GM12878 (cell line): ENCODE results near the gene COL19A1. TPM values are rescaled to one million over a fixed set of nuclear protein-coding genes. Genes with fewer than 3 reads are reported as not detected.

Experiments used
- ATAC-seq: fragments of 200-7000 bp; cut with Tn5 transposase; 3 replicates; pipeline ENCODE4 v1.9.1; 2020; ENCODE audit warnings: mild to moderate bottlenecking, moderate library complexity
- BruUV-seq: library from RNA; stranded (reverse); fragments of 400-500 nt; replicated peaks from 2 replicates; lab custom pipeline; 2021; lab: Mats Ljungman, UMichigan
- CTCF ChIA-PET: fragments of 300-600 bp; sonication (Branson Sonifier 250); formaldehyde crosslinking; extraction: SDS; loops from one replicate; lab custom pipeline; 2021; ENCODE audit warnings: inconsistent platforms; lab: Yijun Ruan, JAX
- POLR2A ChIA-PET: fragments of 350-600 bp; formaldehyde crosslinking; extraction: SDS; loops from one replicate; lab custom pipeline; 2021; ENCODE audit warnings: inconsistent platforms; lab: Charles Lee
- RAD21 ChIA-PET: fragments of 300-600 bp; sonication (Branson Sonifier 250); formaldehyde crosslinking; loops from one replicate; lab custom pipeline; 2023; ENCODE audit warnings: antibody characterized with exemption; ENCODE audit not compliant: unreplicated experiment; lab: Charles Lee
- SMC1A ChIA-PET: fragments of 300-600 bp; sonication (Branson Sonifier 250); formaldehyde crosslinking; loops from one replicate; lab custom pipeline; 2023; ENCODE audit not compliant: unreplicated experiment, uncharacterized antibody; lab: Charles Lee
- DNase-seq: peaks from one replicate; pipeline ENCODE4 v3.0.0-alpha.2; 2011; ENCODE audit warnings: low read depth, low spot score
- FAIRE-seq: peaks from 3 replicates; lab custom pipeline; 2011; peaks lifted over from hg19 to GRCh38; lab: Jason Lieb, UNC
- H2AFZ ChIP-seq: 2 replicates; pipeline ENCODE4 v1.6.0; 2011; ENCODE audit warnings: low read depth, low read length, control low read depth; ENCODE audit not compliant: control insufficient read depth
- H3K27ac ChIP-seq: 2 replicates; pipeline ENCODE4 v1.5.1; 2011; ENCODE audit warnings: control low read depth; ENCODE audit not compliant: control insufficient read depth, insufficient read depth
- H3K27me3 ChIP-seq, 2 experiments: replicated peaks in 1 of 2; 2 replicates each; pipeline versions ENCODE4 v1.6.0 to v1.6.1; 2011; ENCODE audit warnings: low read length in 1 of 2; ENCODE audit not compliant: control insufficient read depth in 2 of 2, insufficient read depth in 2 of 2
- H3K36me3 ChIP-seq, 2 experiments: 2 replicates each; pipeline ENCODE4 v1.5.1; 2011; ENCODE audit warnings: low read length in 1 of 2; ENCODE audit not compliant: control insufficient read depth in 2 of 2, insufficient read depth in 2 of 2
- H3K4me1 ChIP-seq: 2 replicates; pipeline ENCODE4 v1.6.1; 2011; ENCODE audit warnings: mild to moderate bottlenecking, low read length, moderate library complexity, mixed read lengths; ENCODE audit not compliant: control insufficient read depth, insufficient read depth
- H3K4me2 ChIP-seq: 2 replicates; pipeline ENCODE4 v1.6.0; 2011; ENCODE audit warnings: control low read depth; ENCODE audit not compliant: control insufficient read depth, insufficient read depth
- H3K4me3 ChIP-seq: fragments of 200-600 bp; sonication (generic); 2 replicates; pipeline ENCODE4 v1.5.1; 2016
- H3K79me2 ChIP-seq: 2 replicates; pipeline ENCODE4 v1.6.0; 2011; ENCODE audit warnings: low read length; ENCODE audit not compliant: control insufficient read depth, insufficient read depth
- H3K9ac ChIP-seq: 2 replicates; pipeline ENCODE4 v1.8.0; 2011; ENCODE audit warnings: low read length, control low read depth, mixed read lengths; ENCODE audit not compliant: control insufficient read depth, insufficient read depth
- H3K9me3 ChIP-seq: replicated peaks from 3 replicates; pipeline ENCODE4 v1.5.1; 2011; ENCODE audit warnings: mild to moderate bottlenecking, low read length; ENCODE audit not compliant: control insufficient read depth, insufficient read depth
- H4K20me1 ChIP-seq: 2 replicates; pipeline ENCODE4 v1.6.0; 2011; ENCODE audit not compliant: control insufficient read depth, insufficient read depth
- IKZF1 ChIP-seq: fragments of 450-650 bp; conservative IDR thresholded peaks from 2 replicates; pipeline ENCODE4 v1.6.1; 2017; ENCODE audit warnings: antibody characterized with exemption, mild to moderate bottlenecking
- IKZF2 ChIP-seq, 2 experiments: fragments of 450-650 bp; IDR thresholded peaks; 2 replicates each; pipeline ENCODE4 v1.6.1; 2017; ENCODE audit warnings: mild to moderate bottlenecking in 2 of 2, moderate library complexity in 2 of 2
- MYB ChIP-seq: fragments of 150-350 bp; IDR thresholded peaks from 2 replicates; pipeline ENCODE4 v1.6.1; 2014; ENCODE audit warnings: mild to moderate bottlenecking, low read depth, low read length, borderline replicate concordance
- NR2C1 ChIP-seq: fragments of 450-650 bp; IDR thresholded peaks from 2 replicates; pipeline ENCODE4 v1.6.1; 2017; ENCODE audit warnings: antibody characterized with exemption, mild to moderate bottlenecking, moderate library complexity
- POLR2A ChIP-seq: IDR thresholded peaks from 2 replicates; pipeline ENCODE4 v1.6.1; 2011; ENCODE audit warnings: low read depth, mild to moderate bottlenecking, low read length
- RELB ChIP-seq: fragments of 450-650 bp; IDR thresholded peaks from 2 replicates; pipeline ENCODE4 v1.6.1; 2017; ENCODE audit warnings: low read depth, mild to moderate bottlenecking, moderate library complexity
- ZNF217 ChIP-seq: fragments of 450-650 bp; IDR thresholded peaks from 2 replicates; pipeline ENCODE4 v1.6.1; 2017; ENCODE audit warnings: antibody characterized with exemption, mild to moderate bottlenecking
- ZNF24 ChIP-seq: fragments of 450-650 bp; IDR thresholded peaks from 2 replicates; pipeline ENCODE4 v1.6.1; 2017; ENCODE audit warnings: antibody characterized with exemption, mild to moderate bottlenecking
- WGBS: methylation state at CpG from one replicate; pipeline ENCODE4 v1.1.6; 2016; ENCODE audit warnings: low lambda C conversion rate; ENCODE audit not compliant: insufficient replicate concordance, insufficient coverage; ENCODE audit errors: missing lambda C conversion rate; 5-methylcytosine and 5-hydroxymethylcytosine counted together
- in situ Hi-C: fragments of 300-500 bp; cut with MboI; formaldehyde crosslinking; loops from 9 replicates; pipeline ENCODE4 v1.14.3; 2018; ENCODE audit warnings: mixed read lengths
- intact Hi-C: fragments of 100-400 bp; cut with micrococcal nuclease; formaldehyde crosslinking; loops from one replicate; pipeline ENCODE4 v1.14.2; 2022; ENCODE audit not compliant: unreplicated experiment
- polyA plus RNA-seq, 11 experiments: library from polyadenylated mRNA; depleted of rRNA in 4 of 11; unstranded in 6 of 11; stranded (reverse) in 5 of 11; fragments of >200 nt; fragmentation: Nextera tagmentation in 4 of 11; fragmentation: Illumina TruSeq in 1 of 11; extraction: Ambion mirVana in 4 of 11; extraction: Trizol in 1 of 11; gene quantifications; 1 replicate in 1 of 11; 2 replicates in 10 of 11; pipeline versions ENCODE4 v1.2.1 to v1.2.3, GENCODE V29; 2011 to 2016; ENCODE audit warnings: inconsistent platforms in 2 of 11, missing spikeins in 2 of 11, low read depth in 1 of 11
- total RNA-seq, 4 experiments: library from RNA; depleted of rRNA in 3 of 4; stranded (reverse); fragments of >200 nt in 3 of 4; fragmentation: Illumina TruSeq in 1 of 4; extraction: Trizol in 1 of 4; gene quantifications; 2 replicates each; pipeline versions ENCODE4 v1.2.1 to v1.2.3, GENCODE V29; 2013 to 2021
- TF ChIP-seq, protein P1 (sequence below): fragments of 450-650 bp; IDR thresholded peaks from 2 replicates; pipeline ENCODE4 v1.6.1; 2016; ENCODE audit warnings: mild to moderate bottlenecking, moderate library complexity, borderline replicate concordance

Gene COL19A1
- total and polyA plus RNA-seq, 10 of the 15 experiments (the other 5 are each of a cell fraction or from before 2014, with no cell fraction given) = 1.1 to 13.5 (median 4.1) TPM

- FAIRE-seq = no peak
- WGBS = 16% methylated on average over 1 of the region's 1 CpG
These were observed 41.7 kb downstream of the COL19A1 start for GRCh38 chr6:69907981-69908498.

DNA sequence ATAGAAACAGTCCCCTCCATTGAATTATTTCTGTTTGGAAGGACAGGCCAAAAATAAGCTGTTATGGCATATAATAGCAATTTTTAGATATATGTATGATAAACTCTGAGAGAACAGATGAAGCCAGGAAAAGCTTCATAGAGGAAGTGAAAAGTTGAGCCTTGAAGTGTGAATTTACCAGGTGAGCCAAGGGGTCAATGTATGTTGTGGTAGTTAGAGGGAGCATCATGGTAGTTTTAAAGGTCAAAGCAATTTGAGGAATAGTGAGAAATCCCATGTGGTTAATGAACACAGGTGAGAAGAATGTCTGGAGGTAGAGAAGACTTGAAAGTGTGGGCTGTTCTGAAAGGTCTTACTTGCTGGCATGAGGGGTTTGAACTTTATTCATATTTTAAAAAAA lies 47.0 kb downstream of the COL19A1 start:
- H3K36me3 ChIP-seq = no peaks in the 10 kb centered on the region
- H3K4me1 ChIP-seq = no peaks in the 10 kb centered on the region
- H3K27ac ChIP-seq = no peak overlapping the region
- intact Hi-C loops (no loop called here), in situ Hi-C loops (no loop called here)
- FAIRE-seq (no peak), ATAC-seq (peak; percentile 56), DNase-seq (no peak)
- H3K9ac ChIP-seq = no peak overlapping the region
- H3K4me3 ChIP-seq = no peak overlapping the region
- no TSS peak for BruUV-seq
- H3K27me3 ChIP-seq = no peaks in the 10 kb centered on the region
- no peaks in the 10 kb centered on the region for H3K9me3 ChIP-seq
- SMC1A ChIA-PET = interaction anchor here (0.8 to 2.0 kb wide), 5 partner anchors 13 to 79 kb away, joined by 3 to 8 read pairs (median 7); no protein-coding TSS in a partner anchor
- no peak overlapping the region for H3K4me2 ChIP-seq
- POLR2A ChIA-PET = interaction anchor here (1.3 kb wide), 1 partner anchor 100 kb away, joined by 3 read pairs; no protein-coding TSS in a partner anchor
- RAD21 ChIA-PET = interaction anchor here (0.9 to 1.8 kb wide), 2 partner anchors 18 to 48 kb away, joined by 3 to 4 read pairs; no protein-coding TSS in a partner anchor
- H4K20me1 ChIP-seq = no peaks in the 10 kb centered on the region
- no peaks in the 10 kb centered on the region for H3K79me2 ChIP-seq
- CTCF ChIA-PET = interaction anchor here (0.9 to 1.0 kb wide), 2 partner anchors 18 to 27 kb away, joined by 3 to 4 read pairs; no protein-coding TSS in a partner anchor
- H2AFZ ChIP-seq = no peak overlapping the region
- peak; percentile 49; the same call in 1 of the 2 replicates for TF ChIP-seq IKZF1
- TF ChIP-seq RELB = 0 out of 2 replicates have a peak, but pooled peaks have one; percentile 45
- peak; percentile 29; the same call in 1 of the 2 replicates for TF ChIP-seq NR2C1
- no peak for TF ChIP-seq ZNF24
- peak; percentile 68 to 70; a peak in 2 of 4 replicates for TF ChIP-seq IKZF2 (IDR thresholded peaks at IDR 0.05)
- TF ChIP-seq MYB = no peak
- no peak for TF ChIP-seq ZNF217
- TF ChIP-seq, protein P1, sequence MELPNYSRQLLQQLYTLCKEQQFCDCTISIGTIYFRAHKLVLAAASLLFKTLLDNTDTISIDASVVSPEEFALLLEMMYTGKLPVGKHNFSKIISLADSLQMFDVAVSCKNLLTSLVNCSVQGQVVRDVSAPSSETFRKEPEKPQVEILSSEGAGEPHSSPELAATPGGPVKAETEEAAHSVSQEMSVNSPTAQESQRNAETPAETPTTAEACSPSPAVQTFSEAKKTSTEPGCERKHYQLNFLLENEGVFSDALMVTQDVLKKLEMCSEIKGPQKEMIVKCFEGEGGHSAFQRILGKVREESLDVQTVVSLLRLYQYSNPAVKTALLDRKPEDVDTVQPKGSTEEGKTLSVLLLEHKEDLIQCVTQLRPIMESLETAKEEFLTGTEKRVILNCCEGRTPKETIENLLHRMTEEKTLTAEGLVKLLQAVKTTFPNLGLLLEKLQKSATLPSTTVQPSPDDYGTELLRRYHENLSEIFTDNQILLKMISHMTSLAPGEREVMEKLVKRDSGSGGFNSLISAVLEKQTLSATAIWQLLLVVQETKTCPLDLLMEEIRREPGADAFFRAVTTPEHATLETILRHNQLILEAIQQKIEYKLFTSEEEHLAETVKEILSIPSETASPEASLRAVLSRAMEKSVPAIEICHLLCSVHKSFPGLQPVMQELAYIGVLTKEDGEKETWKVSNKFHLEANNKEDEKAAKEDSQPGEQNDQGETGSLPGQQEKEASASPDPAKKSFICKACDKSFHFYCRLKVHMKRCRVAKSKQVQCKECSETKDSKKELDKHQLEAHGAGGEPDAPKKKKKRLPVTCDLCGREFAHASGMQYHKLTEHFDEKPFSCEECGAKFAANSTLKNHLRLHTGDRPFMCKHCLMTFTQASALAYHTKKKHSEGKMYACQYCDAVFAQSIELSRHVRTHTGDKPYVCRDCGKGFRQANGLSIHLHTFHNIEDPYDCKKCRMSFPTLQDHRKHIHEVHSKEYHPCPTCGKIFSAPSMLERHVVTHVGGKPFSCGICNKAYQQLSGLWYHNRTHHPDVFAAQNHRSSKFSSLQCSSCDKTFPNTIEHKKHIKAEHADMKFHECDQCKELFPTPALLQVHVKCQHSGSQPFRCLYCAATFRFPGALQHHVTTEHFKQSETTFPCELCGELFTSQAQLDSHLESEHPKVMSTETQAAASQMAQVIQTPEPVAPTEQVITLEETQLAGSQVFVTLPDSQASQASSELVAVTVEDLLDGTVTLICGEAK = no peak

More at GRCh38 chr6:69907981-69908498, 41.7 kb downstream of the COL19A1 start:
- intact Hi-C loops (no loop called here), in situ Hi-C loops (no loop called here)
- POLR2A ChIA-PET = interaction anchor here (0.6 to 1.6 kb wide), 4 partner anchors 11 to 19 kb away, joined by 3 to 6 read pairs (median 4); no protein-coding TSS in a partner anchor
- Histone ChIP-seq H3K4me2 (no peak overlapping the region), H3K9me3 (no peaks in the 10 kb centered on the region), H3K4me3 (no peak overlapping the region), H4K20me1 (no peaks in the 10 kb centered on the region), H2AFZ (no peak overlapping the region), H3K9ac (no peak overlapping the region), H3K36me3 (peaks cover 0 to 8% of the 10 kb centered on the region in 2 experiments; a peak in 3 of 4 replicates), H3K79me2 (no peaks in the 10 kb centered on the region), H3K27me3 (no peaks in the 10 kb centered on the region), H3K4me1 (no peaks in the 10 kb centered on the region), H3K27ac (no peak overlapping the region)
- SMC1A ChIA-PET = interaction anchor here (1.2 to 2.6 kb wide), 7 partner anchors 9 to 175 kb away, joined by 3 to 10 read pairs (median 3); partner anchors contain the start of gene COL19A1
- DNase-seq (no peak), ATAC-seq (no peak)
- CTCF ChIA-PET = interaction anchor here (0.8 to 2.1 kb wide), 6 partner anchors 11 to 175 kb away, joined by 3 to 5 read pairs (median 4); no protein-coding TSS in a partner anchor
- RAD21 ChIA-PET = interaction anchor here (0.8 kb wide), 1 partner anchor 40 kb away, joined by 4 read pairs; no protein-coding TSS in a partner anchor
- BruUV-seq = no TSS peak
- TF ChIP-seq POLR2A = no peak
